SK-N-MC (cell line): Measurements from ENCODE around the gene ALG12.

Experiments
- DNase-seq: peaks from one replicate; pipeline ENCODE4 v3.0.0-alpha.2; 2011; ENCODE audit warnings: low read depth, low spot score
- H3K27ac ChIP-seq: fragments of 200-600 bp; sonication (generic); 2 replicates; pipeline ENCODE4 v1.5.1; 2016; ENCODE audit warnings: mixed run types
- H3K36me3 ChIP-seq: fragments of 200-600 bp; sonication (generic); 2 replicates; pipeline ENCODE4 v1.6.1; 2017; ENCODE audit warnings: antibody characterized with exemption, low read length, mixed read lengths; ENCODE audit not compliant: insufficient read depth
- H3K4me3 ChIP-seq: fragments of 200-600 bp; sonication (generic); 2 replicates; pipeline ENCODE4 v1.5.1; 2016
- H3K9ac ChIP-seq: fragments of 200-600 bp; sonication (generic); 2 replicates; pipeline ENCODE4 v1.8.0; 2017; ENCODE audit warnings: mixed run types, mixed read lengths; ENCODE audit not compliant: insufficient read length
- H3K9me3 ChIP-seq: fragments of 200-600 bp; sonication (generic); 2 replicates; pipeline ENCODE4 v1.6.1; 2017; ENCODE audit warnings: low read depth, mild to moderate bottlenecking, antibody characterized with exemption, low read length, moderate library complexity, mixed read lengths
- EZH2 ChIP-seq: fragments of 200-600 bp; sonication (generic); IDR thresholded peaks from one replicate; pipeline ENCODE4 v1.6.1; 2017; ENCODE audit warnings: antibody characterized with exemption
- FOXP2 ChIP-seq: optimal IDR thresholded peaks from 2 replicates; pipeline ENCODE3; 2011; ENCODE audit warnings: mild to moderate bottlenecking, moderate library complexity; ENCODE audit not compliant: insufficient read depth; ENCODE audit errors: extremely low read length, control extremely low read depth
- POLR2AphosphoS5 ChIP-seq: IDR thresholded peaks from 2 replicates; pipeline ENCODE4 v1.6.1; 2012; ENCODE audit warnings: mild to moderate bottlenecking, low read depth, low read length, borderline replicate concordance

The ALG12 gene

DNA sequence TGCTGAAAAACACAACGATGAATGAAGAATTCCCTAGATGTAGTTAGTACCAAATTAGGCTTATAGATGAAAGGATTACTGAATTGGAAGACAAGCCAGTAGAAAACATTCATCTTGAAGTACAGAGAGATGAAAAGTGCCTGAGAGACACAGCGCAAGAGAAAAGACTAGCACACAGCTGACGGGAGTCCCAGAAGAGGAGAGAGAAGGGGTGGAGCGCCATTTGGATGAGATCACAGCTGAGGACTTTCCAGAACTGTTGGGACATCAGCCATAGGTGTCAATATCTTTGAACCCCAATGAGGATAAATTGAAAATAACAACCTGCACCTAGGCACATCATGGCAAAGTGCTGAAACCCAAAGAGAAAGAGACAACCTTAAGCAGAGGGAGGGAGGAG is 25.2 kb downstream of the ALG12 start:
- no peaks in the 10 kb centered on the region for H3K9me3 ChIP-seq
- DNase-seq: no peak
- no peak overlapping the region for H3K4me3 ChIP-seq
- TF ChIP-seq POLR2AphosphoS5: no peak
- no peak for TF ChIP-seq FOXP2
- TF ChIP-seq EZH2: no peak
- no peak overlapping the region for H3K27ac ChIP-seq
- H3K9ac ChIP-seq: no peak overlapping the region
- peaks cover 44% of the 10 kb centered on the region for H3K36me3 ChIP-seq

DNA sequence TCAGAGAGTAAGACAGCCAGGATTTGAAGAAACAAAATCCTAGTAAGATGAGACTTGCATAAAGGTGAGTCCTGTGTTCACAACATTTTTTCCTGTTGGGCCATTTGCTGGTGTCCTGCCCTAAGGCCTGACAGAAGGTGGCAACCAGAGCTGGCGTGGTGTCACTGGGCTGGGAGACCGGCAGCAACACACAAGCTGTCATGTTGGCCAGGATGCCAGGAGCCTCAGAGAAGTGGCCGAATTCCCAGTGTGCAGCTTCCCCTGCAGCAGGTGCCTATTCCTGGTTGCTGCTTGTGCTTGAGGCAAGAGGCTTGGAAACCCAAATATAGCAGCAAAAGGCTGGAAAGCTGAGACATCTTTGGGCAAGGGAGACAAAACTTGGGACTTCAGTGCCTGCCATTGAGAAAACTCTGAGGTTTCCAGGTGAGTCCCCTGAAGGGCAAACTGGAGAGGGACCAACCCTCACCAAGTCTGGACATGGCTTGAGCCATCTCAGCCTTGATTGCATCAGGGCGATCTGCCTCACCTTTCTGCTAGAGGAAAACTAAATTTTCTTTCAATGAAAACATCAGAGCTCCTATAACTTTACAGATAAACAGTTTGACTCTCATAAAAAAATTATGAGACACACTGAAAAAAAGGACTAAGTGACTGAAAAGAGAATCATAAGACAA is 25.9 kb downstream of the ALG12 start:
- peaks cover 50% of the 10 kb centered on the region for H3K36me3 ChIP-seq
- no peak overlapping the region for H3K27ac ChIP-seq
- H3K9ac ChIP-seq: no peak overlapping the region
- H3K9me3 ChIP-seq: no peaks in the 10 kb centered on the region
- TF ChIP-seq POLR2AphosphoS5: no peak
- TF ChIP-seq EZH2: no peak
- no peak for TF ChIP-seq FOXP2
- no peak for DNase-seq
- no peak overlapping the region for H3K4me3 ChIP-seq

DNA sequence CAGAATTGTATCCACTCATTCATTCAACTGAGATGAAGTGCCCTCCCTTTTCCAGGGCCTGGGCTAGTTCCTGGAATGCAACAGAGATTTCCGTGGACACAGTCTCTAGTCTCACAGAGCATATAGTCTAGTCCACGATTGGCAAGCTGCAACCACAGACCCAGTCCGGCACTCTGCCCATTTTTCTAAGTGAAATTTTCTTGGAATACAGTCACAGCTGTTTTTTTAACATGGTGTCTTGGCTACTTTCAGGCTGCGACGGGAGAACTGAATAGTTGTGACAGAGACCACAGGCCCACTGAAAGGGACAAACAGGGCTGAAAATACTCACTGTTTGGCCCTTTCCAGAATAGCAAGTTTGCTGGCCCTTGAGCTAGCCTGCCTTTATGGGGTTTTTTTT is 29.2 kb downstream of the ALG12 start:
- no peaks in the 10 kb centered on the region for H3K9me3 ChIP-seq
- no peak overlapping the region for H3K27ac ChIP-seq
- H3K36me3 ChIP-seq: peaks cover 74% of the 10 kb centered on the region
- no peak for TF ChIP-seq FOXP2
- no peak for TF ChIP-seq EZH2
- no peak for TF ChIP-seq POLR2AphosphoS5
- H3K4me3 ChIP-seq: no peak overlapping the region
- DNase-seq: no peak
- no peak overlapping the region for H3K9ac ChIP-seq

DNA sequence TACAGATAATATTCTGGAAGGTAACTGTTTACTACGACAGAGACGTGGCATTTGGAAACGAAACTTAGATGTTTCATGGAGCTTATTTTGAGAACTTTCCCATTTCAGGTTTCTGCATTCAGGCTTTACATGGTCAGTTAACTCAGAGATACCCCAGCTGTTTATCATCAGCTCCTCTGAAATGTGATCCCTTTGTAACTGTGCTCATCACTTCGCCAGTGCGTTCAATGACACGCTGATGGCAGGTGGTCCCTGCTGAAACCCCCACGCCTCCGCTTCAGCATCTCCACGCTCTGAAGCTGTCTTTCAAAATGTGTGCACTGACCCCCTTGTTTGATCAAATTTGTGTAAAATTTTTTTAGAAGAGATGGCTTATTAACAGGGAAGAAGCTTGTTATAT is 30.5 kb downstream of the ALG12 start:
- H3K27ac ChIP-seq: no peak overlapping the region
- no peaks in the 10 kb centered on the region for H3K9me3 ChIP-seq
- no peak overlapping the region for H3K4me3 ChIP-seq
- no peak overlapping the region for H3K9ac ChIP-seq
- peaks cover 86% of the 10 kb centered on the region for H3K36me3 ChIP-seq
- no peak for TF ChIP-seq EZH2
- TF ChIP-seq POLR2AphosphoS5: no peak
- no peak for TF ChIP-seq FOXP2
- no peak for DNase-seq

DNA sequence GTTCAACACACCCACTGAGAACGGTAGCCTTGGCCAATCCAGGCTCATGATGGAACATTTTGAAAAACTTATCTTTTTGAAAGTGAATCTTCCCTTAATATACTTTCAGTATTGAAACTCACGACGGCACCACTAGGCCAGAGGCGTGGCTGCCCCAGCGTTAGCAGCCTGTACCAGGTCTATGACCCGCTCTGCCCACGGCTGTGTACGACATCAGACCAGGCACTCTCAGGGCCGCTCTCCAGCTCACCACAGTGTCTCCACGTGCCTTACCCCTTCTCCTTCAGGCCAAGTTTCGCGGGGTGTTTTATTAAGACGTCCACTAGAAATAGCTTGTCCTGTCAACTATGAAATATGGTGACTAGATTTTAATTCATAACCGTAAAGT is 31.2 kb downstream of the ALG12 start:
- Histone ChIP-seq H3K27ac (no peak overlapping the region), H3K9me3 (no peaks in the 10 kb centered on the region), H3K36me3 (peaks cover 80% of the 10 kb centered on the region), H3K9ac (no peak overlapping the region), H3K4me3 (no peak overlapping the region)
- DNase-seq: no peak
- TF ChIP-seq EZH2 (no peak), FOXP2 (no peak), POLR2AphosphoS5 (no peak)

DNA sequence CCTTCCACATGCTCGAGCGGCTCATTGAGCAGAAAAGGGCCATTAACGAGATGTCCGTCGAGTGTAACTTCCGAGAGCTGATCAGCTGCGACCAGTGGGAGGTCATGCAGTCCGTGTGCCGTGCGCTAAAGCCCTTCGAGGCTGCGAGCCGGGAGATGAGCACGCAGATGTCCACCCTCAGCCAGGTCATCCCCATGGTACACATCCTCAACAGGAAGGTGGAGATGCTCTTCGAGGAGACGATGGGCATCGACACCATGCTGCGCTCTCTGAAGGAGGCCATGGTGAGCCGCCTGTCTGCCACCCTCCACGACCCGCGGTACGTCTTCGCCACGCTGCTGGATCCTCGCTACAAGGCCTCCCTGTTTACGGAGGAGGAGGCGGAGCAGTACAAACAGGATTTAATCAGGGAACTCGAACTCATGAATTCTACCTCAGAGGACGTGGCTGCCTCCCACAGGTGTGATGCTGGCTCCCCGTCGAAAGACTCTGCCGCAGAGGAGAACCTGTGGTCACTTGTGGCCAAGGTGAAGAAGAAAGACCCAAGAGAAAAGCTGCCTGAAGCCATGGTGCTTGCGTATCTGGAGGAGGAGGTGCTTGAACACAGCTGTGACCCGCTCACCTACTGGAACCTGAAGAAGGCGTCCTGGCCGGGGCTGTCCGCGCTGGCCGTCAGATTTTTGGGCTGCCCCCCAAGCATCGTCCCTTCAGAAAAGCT is 31.7 kb downstream of the ALG12 start:
- no peak for DNase-seq
- no peak overlapping the region for H3K27ac ChIP-seq
- H3K36me3 ChIP-seq: peaks cover 78% of the 10 kb centered on the region
- no peak for TF ChIP-seq POLR2AphosphoS5
- no peak for TF ChIP-seq FOXP2
- TF ChIP-seq EZH2: no peak
- H3K4me3 ChIP-seq: no peak overlapping the region
- no peak overlapping the region for H3K9ac ChIP-seq
- H3K9me3 ChIP-seq: no peaks in the 10 kb centered on the region

DNA sequence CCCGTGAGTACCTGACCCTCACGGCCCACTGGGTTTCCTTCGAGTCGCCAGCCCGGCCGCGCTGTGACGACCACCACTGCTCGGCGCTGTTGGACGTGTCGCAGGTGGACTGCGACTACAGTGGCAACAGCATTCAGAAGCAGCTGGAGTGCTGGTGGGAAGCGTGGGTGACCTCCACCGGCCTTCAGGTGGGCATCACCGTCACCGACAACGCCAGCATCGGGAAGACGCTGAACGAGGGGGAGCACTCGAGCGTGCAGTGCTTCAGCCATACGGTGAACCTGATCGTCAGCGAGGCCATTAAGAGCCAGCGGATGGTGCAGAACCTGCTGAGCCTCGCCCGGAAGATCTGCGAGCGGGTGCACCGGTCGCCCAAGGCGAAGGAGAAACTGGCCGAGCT is 32.4 kb downstream of the ALG12 start:
- H3K4me3 ChIP-seq: no peak overlapping the region
- H3K36me3 ChIP-seq: peaks cover 73% of the 10 kb centered on the region
- no peak overlapping the region for H3K9ac ChIP-seq
- H3K9me3 ChIP-seq: no peaks in the 10 kb centered on the region
- H3K27ac ChIP-seq: no peak overlapping the region
- TF ChIP-seq FOXP2 (no peak), EZH2 (no peak), POLR2AphosphoS5 (no peak)
- no peak for DNase-seq

DNA sequence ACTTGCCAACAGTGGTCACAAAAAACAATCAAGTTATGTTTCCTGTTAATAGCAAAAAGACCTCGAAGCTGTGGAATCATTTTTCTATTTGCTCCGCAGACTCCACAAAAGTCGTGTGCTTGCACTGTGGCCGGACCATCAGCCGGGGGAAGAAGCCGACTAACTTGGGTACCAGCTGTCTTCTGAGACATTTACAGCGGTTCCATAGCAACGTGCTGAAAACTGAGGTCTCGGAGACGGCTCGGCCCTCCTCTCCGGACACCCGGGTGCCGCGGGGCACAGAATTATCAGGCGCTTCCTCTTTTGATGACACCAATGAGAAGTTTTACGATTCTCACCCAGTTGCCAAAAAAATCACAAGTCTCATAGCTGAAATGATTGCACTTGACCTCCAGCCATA is 33.0 kb downstream of the ALG12 start:
- Histone ChIP-seq H3K9ac (no peak overlapping the region), H3K27ac (no peak overlapping the region), H3K9me3 (no peaks in the 10 kb centered on the region), H3K36me3 (peaks cover 73% of the 10 kb centered on the region), H3K4me3 (no peak overlapping the region)
- no peak for DNase-seq
- TF ChIP-seq POLR2AphosphoS5: no peak
- TF ChIP-seq EZH2: no peak
- no peak for TF ChIP-seq FOXP2
